VCaP (cell line): ENCODE measurements around the gene MAN1C1.

Experiments
- H3K27ac ChIP-seq: fragments of 450-650 bp; 2 replicates; pipeline ENCODE4 v1.5.1; 2017
- TF ChIP-seq, protein P1 (sequence below): fragments of 450-650 bp; conservative IDR thresholded peaks from 2 replicates; pipeline ENCODE4 v1.5.1; 2017; ENCODE audit warnings: mild to moderate bottlenecking, moderate library complexity

Gene MAN1C1

DNA sequence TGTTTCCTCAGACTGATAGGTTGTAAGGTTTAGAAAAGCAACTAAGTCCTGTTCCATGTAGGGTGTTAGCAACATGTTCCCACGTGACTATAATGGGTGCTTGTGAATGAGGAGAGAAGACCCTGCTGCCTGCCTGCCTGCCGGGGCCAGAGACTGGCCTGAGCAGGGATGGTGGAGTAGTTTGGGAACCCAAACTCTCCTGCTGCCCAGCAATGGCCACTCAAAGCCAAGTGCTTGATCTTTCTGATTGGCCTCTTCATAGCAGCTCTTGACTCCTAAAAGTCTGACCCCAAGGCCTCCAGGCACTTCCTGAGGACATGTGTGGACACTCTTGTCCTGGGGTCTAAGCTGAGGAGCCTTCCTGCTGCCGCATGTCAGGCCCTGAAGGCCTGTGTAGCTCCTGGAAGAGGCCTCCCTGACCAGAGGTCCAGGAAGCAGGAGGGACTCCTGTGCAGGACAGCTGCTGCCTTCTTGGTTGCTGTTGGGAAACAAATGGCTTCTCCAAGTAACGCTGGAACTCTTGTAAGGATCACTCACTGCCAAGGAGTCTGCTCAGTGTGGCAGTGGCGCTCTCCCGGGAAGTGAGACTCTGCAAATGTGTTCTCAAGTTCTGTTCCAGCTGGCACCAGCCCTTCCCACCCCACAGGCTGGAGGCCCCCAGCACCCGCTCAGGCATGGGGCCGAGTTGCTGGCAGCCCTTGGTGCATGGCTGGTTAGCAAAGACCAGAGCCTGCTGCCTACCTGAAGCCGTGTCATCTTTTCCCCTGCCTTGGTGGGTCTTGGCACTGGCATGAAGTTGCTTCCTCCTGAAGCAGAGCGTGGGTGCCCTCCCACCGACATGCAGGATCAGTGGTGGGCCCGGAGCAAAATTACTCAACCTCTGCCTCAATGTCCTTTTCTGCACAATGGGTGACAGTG is 35.5 kb downstream of the MAN1C1 start:
- TF ChIP-seq, protein P1, sequence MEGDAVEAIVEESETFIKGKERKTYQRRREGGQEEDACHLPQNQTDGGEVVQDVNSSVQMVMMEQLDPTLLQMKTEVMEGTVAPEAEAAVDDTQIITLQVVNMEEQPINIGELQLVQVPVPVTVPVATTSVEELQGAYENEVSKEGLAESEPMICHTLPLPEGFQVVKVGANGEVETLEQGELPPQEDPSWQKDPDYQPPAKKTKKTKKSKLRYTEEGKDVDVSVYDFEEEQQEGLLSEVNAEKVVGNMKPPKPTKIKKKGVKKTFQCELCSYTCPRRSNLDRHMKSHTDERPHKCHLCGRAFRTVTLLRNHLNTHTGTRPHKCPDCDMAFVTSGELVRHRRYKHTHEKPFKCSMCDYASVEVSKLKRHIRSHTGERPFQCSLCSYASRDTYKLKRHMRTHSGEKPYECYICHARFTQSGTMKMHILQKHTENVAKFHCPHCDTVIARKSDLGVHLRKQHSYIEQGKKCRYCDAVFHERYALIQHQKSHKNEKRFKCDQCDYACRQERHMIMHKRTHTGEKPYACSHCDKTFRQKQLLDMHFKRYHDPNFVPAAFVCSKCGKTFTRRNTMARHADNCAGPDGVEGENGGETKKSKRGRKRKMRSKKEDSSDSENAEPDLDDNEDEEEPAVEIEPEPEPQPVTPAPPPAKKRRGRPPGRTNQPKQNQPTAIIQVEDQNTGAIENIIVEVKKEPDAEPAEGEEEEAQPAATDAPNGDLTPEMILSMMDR = no peak

DNA sequence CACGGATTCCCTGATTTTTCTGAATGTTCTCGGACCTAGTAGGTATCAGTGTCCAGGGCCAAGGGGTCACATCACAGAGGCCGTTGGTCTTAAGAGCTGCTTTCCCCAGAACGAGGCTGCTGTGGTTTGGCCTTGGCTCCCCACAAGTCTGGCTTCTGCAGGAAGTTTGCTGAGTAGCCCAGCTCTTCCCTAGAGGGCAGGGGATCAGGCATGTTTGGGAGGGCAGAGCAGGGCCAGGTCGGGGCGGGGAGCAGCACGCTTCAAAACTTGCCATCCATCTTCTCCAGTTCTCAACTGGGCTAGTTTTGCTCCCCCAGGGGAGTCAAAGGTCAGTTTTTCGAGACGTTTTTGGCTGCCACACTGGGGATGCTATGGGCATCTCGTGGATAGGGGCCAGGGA is 37.0 kb downstream of the MAN1C1 start:
- H3K27ac ChIP-seq = no peak overlapping the region
- TF ChIP-seq, protein P1 = no peak

More for the DNA sequence above, 35.5 kb downstream of the MAN1C1 start:
- no peak overlapping the region for H3K27ac ChIP-seq

DNA sequence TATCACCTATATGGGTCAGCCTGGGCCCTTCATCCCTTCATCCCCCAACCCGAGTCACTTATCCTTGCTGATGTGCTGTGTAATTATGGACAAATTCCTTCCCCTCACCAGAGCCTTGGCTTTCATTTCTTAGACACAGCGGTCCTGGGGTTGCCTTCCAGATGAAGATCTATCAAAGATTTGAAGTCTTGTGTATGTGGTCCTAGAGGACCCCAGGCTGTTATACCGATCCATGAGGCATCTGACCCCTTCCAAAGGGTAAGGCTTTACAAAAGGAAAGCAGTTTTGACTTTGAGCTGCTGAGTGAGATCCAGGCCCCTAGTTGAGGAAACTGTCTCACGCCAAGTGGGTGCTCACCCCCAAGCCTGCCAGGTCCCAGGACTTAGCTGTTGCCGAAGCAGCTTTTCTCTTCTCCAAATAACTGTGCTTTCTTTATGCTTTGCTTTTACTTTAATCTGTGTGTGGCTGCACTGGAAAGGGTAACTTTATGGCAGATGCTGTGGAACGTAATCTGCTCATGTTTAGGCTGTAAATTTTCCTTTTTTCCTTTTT is 37.6 kb downstream of the MAN1C1 start:
- TF ChIP-seq, protein P1 = no peak
- no peak overlapping the region for H3K27ac ChIP-seq

DNA sequence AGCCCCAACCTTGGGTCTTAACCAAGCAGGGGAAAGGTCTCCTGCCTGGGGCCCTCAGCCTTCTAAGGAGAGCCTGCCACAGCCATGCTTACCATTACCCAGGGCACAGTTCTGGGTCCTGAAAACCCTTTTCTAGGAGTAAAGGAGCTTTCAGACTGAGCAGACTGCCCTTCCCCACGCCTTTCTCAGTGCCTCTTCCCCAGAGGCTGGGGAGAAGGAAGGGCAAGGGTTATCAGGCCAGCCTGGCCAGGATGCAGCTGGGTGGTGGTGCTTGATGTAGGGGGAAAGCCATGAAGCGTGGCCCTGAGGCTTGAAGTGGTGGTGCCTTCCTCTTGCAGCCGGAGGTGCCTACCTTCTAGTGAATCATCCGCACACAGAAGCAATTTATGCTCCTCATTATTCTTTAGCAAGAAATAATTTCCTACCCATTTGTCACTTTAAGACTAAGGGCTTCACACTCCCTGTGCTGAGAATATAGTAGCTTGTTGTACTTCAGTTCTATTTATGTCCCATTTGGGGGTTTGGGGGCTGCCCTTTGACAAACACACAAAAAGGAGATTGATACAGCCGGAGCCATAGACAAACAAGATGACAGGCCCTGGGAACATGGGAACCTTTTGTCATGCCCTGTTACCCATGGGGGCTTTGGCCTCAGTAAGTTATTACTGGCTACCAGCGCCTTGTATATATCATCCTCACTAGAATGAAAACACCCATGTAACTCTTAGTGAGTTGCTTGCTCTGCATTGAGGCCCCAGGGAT is 40.7 kb downstream of the MAN1C1 start:
- TF ChIP-seq, protein P1 = no peak
- H3K27ac ChIP-seq = no peak overlapping the region

DNA sequence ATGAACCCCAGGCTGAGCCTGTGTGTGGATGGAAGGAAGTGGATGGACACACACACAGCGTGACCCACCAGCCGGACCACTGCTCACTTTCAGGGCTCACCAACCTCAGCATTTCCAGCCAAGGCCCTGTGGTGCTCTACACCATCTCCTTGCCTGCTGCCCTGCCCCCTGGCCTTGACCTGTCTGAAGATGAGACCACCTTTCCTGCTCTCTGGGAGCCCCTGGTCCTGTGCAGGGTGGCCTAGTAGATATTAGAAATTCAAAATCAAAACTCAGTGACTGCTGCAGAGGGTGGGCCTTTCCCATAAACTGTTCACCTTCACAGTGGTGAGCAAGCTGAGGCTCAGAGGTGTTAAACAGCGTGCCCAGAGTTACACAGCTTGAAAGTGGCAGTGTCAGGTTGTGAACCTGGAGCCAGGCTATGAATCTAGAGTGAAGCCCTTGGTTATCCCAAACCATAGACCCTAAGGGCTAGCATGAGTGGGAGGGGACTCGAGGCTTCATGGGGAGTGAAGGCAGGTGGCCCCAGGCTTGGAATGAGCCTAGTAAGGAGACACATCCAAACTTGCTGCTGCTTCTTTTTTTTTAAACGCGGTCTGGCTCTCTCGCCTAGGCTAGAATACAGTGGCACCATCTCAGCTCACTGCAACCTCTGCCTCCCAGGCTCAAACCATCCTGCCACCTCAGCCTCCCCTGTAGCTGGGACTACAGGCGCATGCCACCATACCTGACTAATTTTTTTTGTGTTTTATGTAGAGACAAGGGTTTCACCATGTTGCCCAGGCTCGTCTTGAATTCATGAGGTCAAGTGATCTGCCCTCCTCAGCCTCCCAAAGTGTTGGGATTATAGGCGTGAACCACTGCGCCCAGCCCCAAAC is 41.5 kb downstream of the MAN1C1 start:
- TF ChIP-seq, protein P1 = no peak
- H3K27ac ChIP-seq = no peak overlapping the region

DNA sequence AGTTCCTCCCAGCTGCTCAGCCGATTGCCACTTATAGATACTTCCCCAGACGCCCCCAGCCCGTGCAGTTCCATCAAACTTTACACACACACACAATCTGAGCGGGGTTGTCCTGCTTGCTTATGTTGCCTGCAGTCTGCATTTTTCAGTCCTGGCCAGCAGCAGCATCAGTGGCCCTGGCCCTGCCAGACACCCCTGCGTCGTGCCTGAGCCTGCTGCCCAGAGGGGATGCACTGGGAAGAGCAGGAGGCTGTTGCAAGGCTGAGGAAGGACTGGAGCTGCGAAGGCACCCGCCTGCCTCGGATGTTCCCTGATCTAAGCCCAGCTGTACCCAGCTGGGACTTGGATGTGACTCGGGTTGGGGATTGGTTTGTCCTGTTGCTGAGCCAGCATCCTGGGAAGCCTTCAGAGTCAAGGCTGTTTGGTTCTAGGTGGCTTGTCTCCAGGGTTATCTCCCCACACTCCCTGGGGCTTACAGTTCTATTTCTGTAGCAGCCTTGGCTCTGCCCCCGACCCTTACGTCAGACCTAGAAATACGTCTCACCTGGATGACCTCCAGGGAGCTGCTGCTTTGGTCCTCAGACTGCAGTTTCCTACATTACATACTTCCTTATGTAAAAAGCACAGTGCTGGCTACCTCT is 42.3 kb downstream of the MAN1C1 start:
- TF ChIP-seq, protein P1 = no peak
- peak overlapping the region; percentile 16 for H3K27ac ChIP-seq
